K562 (cell line): Measurements from ENCODE around the gene CDCA3. TPM values are rescaled to one million over a fixed set of nuclear protein-coding genes. Genes with fewer than 3 reads are reported as not detected.
A peak's percentile ranks its signal among the peaks of the same experiment; 100 is the strongest.

ENCODE experiments used
- ARID3B ChIP-seq: fragments of 250-450 bp; sonication (Bioruptor Pico); IDR thresholded peaks from 2 replicates; pipeline ENCODE4 v1.4.0; 2020; ENCODE audit warnings: borderline replicate concordance
- ARID4B ChIP-seq: sonication (generic); formaldehyde crosslinking; IDR thresholded peaks from 2 replicates; pipeline ENCODE4 v1.8.0; 2022; ENCODE audit warnings: mild to moderate bottlenecking, missing genetic modification reagents
- BCL6 ChIP-seq: fragments of 250-450 bp; sonication (Bioruptor Pico); IDR thresholded peaks from 2 replicates; pipeline ENCODE4 v1.4.0; 2020
- CCNT2 ChIP-seq: IDR thresholded peaks from 2 replicates; pipeline ENCODE4 v1.6.1; 2011; ENCODE audit warnings: borderline replicate concordance, low read depth, mild to moderate bottlenecking, moderate library complexity, mixed read lengths, low read length; ENCODE audit not compliant: insufficient read length; ENCODE audit errors: extremely low read depth
- CREM ChIP-seq: IDR thresholded peaks from 2 replicates; pipeline ENCODE4 v1.6.1; 2014; ENCODE audit warnings: antibody characterized with exemption, low read depth
- DMBX1 ChIP-seq: fragments of 250-450 bp; sonication (Bioruptor Pico); IDR thresholded peaks from 2 replicates; pipeline ENCODE4 v1.8.0; 2022; ENCODE audit warnings: inconsistent platforms, mild to moderate bottlenecking, moderate library complexity, borderline replicate concordance
- DNMT1 ChIP-seq: fragments of 450-650 bp; IDR thresholded peaks from 2 replicates; pipeline ENCODE4 v1.6.1; 2016; ENCODE audit warnings: antibody characterized with exemption, mild to moderate bottlenecking
- ILF3 ChIP-seq: fragments of 450-650 bp; IDR thresholded peaks from 2 replicates; pipeline ENCODE4 v1.6.1; 2018; ENCODE audit warnings: antibody characterized with exemption, mild to moderate bottlenecking, moderate library complexity, borderline replicate concordance
- KAT7 ChIP-seq: sonication (generic); formaldehyde crosslinking; IDR thresholded peaks from 2 replicates; pipeline ENCODE4 v1.8.0; 2022; ENCODE audit warnings: missing genetic modification reagents, mild to moderate bottlenecking, borderline replicate concordance
- KLF6 ChIP-seq: fragments of 250-450 bp; sonication (Bioruptor Pico); IDR thresholded peaks from 2 replicates; pipeline ENCODE4 v1.4.0; 2020; ENCODE audit warnings: mild to moderate bottlenecking, moderate library complexity, borderline replicate concordance
- MBD2 ChIP-seq: sonication (generic); IDR thresholded peaks from 2 replicates; pipeline ENCODE4 v1.6.1; 2016; ENCODE audit warnings: low read depth, borderline replicate concordance
- MECOM ChIP-seq: fragments of 250-450 bp; sonication (Bioruptor Pico); IDR thresholded peaks from 2 replicates; pipeline ENCODE4 v1.8.0; 2022; ENCODE audit warnings: inconsistent platforms
- MTA1 ChIP-seq: fragments of 450-650 bp; IDR thresholded peaks from 2 replicates; pipeline ENCODE4 v1.6.1; 2017; ENCODE audit warnings: borderline replicate concordance
- NFATC3 ChIP-seq: fragments of 450-650 bp; IDR thresholded peaks from 2 replicates; pipeline ENCODE4 v1.6.1; 2017; ENCODE audit warnings: mild to moderate bottlenecking
- PHF8 ChIP-seq: fragments of 200-600 bp; sonication (generic); IDR thresholded peaks from 2 replicates; pipeline ENCODE4 v1.6.1; 2012; ENCODE audit warnings: mixed run types, mild to moderate bottlenecking, inconsistent platforms, low read length, moderate library complexity, borderline replicate concordance
- PKNOX1 ChIP-seq: fragments of 450-650 bp; IDR thresholded peaks from 2 replicates; pipeline ENCODE4 v1.6.1; 2016
- RCOR1 ChIP-seq, 2 experiments: IDR thresholded peaks; 2 replicates each; pipeline ENCODE4 v1.6.1; 2012; ENCODE audit warnings: low read depth in 2 of 2, low read length in 2 of 2, borderline replicate concordance in 1 of 2, improper control_type of control experiment in 1 of 2
- SNAPC5 ChIP-seq: fragments of 250-450 bp; sonication (Bioruptor Pico); IDR thresholded peaks from 2 replicates; pipeline ENCODE4 v1.8.0; 2021; ENCODE audit warnings: moderate library complexity, mild to moderate bottlenecking, inconsistent platforms
- SREBF1 ChIP-seq: fragments of 150-350 bp; IDR thresholded peaks from 2 replicates; pipeline ENCODE4 v1.6.1; 2014; ENCODE audit warnings: antibody characterized with exemption, low read depth, low read length, borderline replicate concordance
- TGIF2 ChIP-seq: sonication (generic); formaldehyde crosslinking; IDR thresholded peaks from 2 replicates; pipeline ENCODE4 v1.8.1; 2022; ENCODE audit warnings: mild to moderate bottlenecking, missing genetic modification reagents, moderate library complexity
- ZNF175 ChIP-seq: fragments of 200-800 bp; sonication (Bioruptor generic); IDR thresholded peaks from 2 replicates; pipeline ENCODE4 v1.6.1; 2016; ENCODE audit warnings: low read depth, mild to moderate bottlenecking, missing genetic modification characterization, missing compliant biosample characterization
- ZNF239 ChIP-seq: fragments of 250-450 bp; sonication (Bioruptor Pico); IDR thresholded peaks from 2 replicates; pipeline ENCODE4 v1.4.0; 2020; ENCODE audit warnings: mild to moderate bottlenecking
- polyA plus RNA-seq, 8 experiments: library from polyadenylated mRNA; depleted of rRNA in 4 of 8; stranded (reverse) in 5 of 8; unstranded in 3 of 8; fragments of >200 nt; fragmentation: Nextera tagmentation in 2 of 8; fragmentation: Illumina TruSeq in 1 of 8; extraction: Ambion mirVana in 2 of 8; extraction: Trizol in 1 of 8; gene quantifications; 2 replicates each; pipeline versions ENCODE4 v1.2.1 to v1.2.3, GENCODE V29; 2011 to 2014; ENCODE audit warnings: inconsistent platforms in 1 of 8, missing spikeins in 1 of 8
- total RNA-seq, 7 experiments: library from RNA; depleted of rRNA in 6 of 7; stranded (reverse); fragments of >200 nt in 6 of 7; fragmentation: Illumina TruSeq in 2 of 7; extraction: Trizol in 2 of 7; gene quantifications; 2 replicates each; pipeline versions ENCODE4 v1.2.1 to v1.2.3, GENCODE V29; 2011 to 2021; ENCODE audit warnings: low replicate concordance in 1 of 7

Gene CDCA3
- total and polyA plus RNA-seq, 9 of the 15 experiments (the other 6 are each of a cell fraction or from before 2014, with no cell fraction given), result 24.2 to 80.8 (median 55.1) TPM

- TF ChIP-seq MTA1 (peak; percentile 85; the same call in 1 of the 2 replicates), BCL6 (peak; percentile 95), CREM (peak; percentile 96), KLF6 (CRISPR knock-in tag) (peak; percentile 88; the same call in 1 of the 2 replicates), TGIF2 (CRISPR knock-in tag) (no peak), ZNF175 (peak; percentile 98), SNAPC5 (CRISPR knock-in tag) (no peak), PHF8 (peak; percentile 83), RCOR1 (IDR thresholded peaks at IDR 0.05; ENCODE audit: borderline replicate concordance in 1 of 2, low read depth in 2 of 2, low read length in 2 of 2) (no peak), ARID4B (CRISPR knock-in tag) (peak; percentile 78; the same call in 1 of the 2 replicates), NFATC3 (no peak), ILF3 (no peak), MBD2 (peak; percentile 99), CCNT2 (no peak), DMBX1 (CRISPR knock-in tag) (peak; percentile 98), ARID3B (no peak; the same call in 1 of the 2 replicates), ZNF239 (CRISPR knock-in tag) (peak; percentile 84), DNMT1 (no peak), SREBF1 (no peak), PKNOX1 (peak; percentile 98), MECOM (CRISPR knock-in tag) (no peak), KAT7 (CRISPR knock-in tag) (no peak)
Measured at GRCh38 chr12:6851921-6852650, 1.0 kb upstream of the CDCA3 start, which contains the start of gene USP5 (continued).
